ENCODE measurements around the gene MLLT1. TPM values are rescaled to one million over a fixed set of nuclear protein-coding genes. Genes with fewer than 3 reads are reported as not detected.

MLLT1 gene
- polyA plus RNA-seq, 1 experiment = 12.3 TPM

DNA sequence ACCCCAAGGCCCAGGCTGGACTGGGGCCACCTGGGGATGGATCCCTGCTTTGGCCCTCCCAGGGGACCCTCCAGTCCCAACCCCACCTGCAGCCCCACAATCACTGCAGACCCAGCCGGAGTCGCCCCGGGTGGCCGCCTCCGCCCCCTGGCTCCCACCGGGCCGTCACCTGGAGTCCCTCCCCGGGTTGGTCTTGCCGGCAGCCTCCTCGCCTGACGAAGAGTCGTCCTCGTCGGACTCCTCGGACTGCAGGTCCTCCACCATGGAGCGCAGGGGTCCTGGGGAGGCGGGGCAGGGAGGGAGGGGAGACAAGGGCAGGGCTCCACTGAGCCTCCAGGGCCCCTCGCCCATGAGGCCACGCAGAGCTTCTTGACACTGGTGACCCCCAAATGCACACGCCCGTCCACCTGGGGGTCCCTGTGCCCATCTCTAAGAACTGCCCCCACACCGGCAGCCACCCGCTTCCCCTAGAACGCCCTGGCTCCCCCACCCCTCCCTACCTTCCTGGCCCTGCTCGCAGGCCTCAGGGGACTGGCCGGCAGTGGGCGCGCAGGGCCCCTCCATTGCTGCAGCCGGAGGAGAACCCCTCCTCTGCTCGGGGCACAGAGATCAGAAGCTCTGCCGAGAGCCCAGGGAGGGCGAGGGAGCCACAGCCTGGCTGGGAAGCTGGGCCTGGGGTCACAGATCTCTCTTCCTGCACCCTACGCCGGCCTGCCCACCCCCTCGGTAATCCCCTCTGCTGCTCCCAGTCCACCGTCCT is 63.4 kb downstream of the MLLT1 start:
- Histone ChIP-seq H3K27me3 (ENCODE audit: control insufficient read depth, insufficient read depth, low read length) (no peaks in the 10 kb centered on the region), H3K4me3 (ENCODE audit: low read depth, low read length) (no peak overlapping the region), H3K27ac (ENCODE audit: low read depth, low read length) (no peak overlapping the region), H3K9me3 (ENCODE audit: control insufficient read depth, insufficient read depth, low read length) (no peaks in the 10 kb centered on the region; the same call in 1 of the 2 replicates)
- CTCF ChIA-PET = interaction anchor here (0.5 kb wide), 1 partner anchor 495 kb away, joined by 4 read pairs; no protein-coding TSS in a partner anchor
- TF ChIP-seq, protein P1, sequence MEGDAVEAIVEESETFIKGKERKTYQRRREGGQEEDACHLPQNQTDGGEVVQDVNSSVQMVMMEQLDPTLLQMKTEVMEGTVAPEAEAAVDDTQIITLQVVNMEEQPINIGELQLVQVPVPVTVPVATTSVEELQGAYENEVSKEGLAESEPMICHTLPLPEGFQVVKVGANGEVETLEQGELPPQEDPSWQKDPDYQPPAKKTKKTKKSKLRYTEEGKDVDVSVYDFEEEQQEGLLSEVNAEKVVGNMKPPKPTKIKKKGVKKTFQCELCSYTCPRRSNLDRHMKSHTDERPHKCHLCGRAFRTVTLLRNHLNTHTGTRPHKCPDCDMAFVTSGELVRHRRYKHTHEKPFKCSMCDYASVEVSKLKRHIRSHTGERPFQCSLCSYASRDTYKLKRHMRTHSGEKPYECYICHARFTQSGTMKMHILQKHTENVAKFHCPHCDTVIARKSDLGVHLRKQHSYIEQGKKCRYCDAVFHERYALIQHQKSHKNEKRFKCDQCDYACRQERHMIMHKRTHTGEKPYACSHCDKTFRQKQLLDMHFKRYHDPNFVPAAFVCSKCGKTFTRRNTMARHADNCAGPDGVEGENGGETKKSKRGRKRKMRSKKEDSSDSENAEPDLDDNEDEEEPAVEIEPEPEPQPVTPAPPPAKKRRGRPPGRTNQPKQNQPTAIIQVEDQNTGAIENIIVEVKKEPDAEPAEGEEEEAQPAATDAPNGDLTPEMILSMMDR (IDR thresholded peaks at IDR 0.05; ENCODE audit: low read depth, low read length) = no peak
- POLR2A ChIA-PET = no interaction called here
- no peak for DNase-seq (ENCODE audit: low read depth, low spot score)

DNA sequence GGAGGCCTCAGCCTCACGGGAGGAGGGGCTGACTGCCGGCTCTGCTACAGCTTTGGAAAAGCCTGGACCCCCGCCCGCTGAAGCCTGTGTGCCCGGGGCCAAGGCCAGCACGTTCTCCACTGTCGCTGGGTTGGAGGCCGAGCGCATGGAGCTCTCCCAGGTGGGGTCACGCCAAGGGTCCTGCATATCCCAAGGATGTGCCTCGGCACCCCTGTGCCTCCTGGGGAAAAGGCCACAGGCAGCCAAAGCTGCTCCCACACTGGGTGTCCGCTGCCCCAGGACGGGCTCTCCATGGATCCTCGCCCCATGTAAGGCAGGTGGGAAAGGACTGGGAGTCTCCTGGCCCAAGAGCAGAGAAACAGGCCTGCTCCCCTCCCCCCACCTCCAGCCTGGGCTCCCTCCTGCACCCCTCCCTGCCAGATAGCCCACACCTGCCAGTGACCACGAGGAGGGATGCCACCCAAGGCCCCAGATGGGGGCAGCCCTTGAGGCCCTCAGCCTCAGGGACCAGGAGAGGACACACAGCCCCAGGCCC is 64.0 kb downstream of the MLLT1 start:
- TF ChIP-seq, protein P1 (IDR thresholded peaks at IDR 0.05; ENCODE audit: low read depth, low read length) = no peak
- Histone ChIP-seq H3K9me3 (ENCODE audit: control insufficient read depth, insufficient read depth, low read length) (no peaks in the 10 kb centered on the region; the same call in 1 of the 2 replicates), H3K4me3 (ENCODE audit: low read depth, low read length) (no peak overlapping the region), H3K27me3 (ENCODE audit: control insufficient read depth, insufficient read depth, low read length) (no peaks in the 10 kb centered on the region), H3K27ac (ENCODE audit: low read depth, low read length) (no peak overlapping the region)
- CTCF ChIA-PET = interaction anchor here (0.5 kb wide), 1 partner anchor 495 kb away, joined by 4 read pairs; no protein-coding TSS in a partner anchor
- POLR2A ChIA-PET = no interaction called here
- DNase-seq (ENCODE audit: low read depth, low spot score) = no peak

DNA sequence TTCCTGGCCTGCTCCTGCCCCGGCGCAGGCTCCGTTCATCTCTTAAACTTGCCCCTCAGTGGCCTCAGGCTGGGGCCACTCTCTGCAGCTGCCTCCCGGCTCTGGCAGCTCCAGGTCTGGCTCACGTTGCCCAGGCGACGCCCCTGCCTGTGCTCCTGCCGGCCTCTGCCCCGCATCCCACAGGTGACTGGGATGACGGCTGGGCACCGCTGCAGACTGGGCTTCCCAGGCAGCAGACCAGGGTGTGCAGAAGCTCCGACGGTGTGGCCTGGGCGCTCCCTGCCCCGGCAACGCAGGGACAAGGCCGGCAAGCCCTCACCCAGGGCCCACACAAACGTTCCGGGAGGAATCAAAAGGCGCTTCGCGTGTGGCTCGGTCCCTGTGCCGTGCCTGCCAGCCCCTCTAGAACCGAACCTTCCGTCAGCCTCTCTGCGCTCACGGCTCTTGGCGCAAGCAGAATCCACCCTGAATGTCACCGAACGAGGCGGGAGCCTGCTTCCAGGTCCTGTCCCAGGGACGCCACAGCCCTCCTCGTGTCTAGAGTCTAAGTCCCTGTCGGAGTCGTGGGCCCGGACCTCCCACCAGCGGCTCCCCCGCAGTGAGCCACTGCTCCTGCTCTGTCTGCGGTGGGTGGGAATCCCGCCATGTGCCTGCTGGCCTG is 64.8 kb downstream of the MLLT1 start:
- no peaks in the 10 kb centered on the region; the same call in 1 of the 2 replicates for H3K9me3 ChIP-seq (ENCODE audit: control insufficient read depth, insufficient read depth, low read length)
- H3K27me3 ChIP-seq (ENCODE audit: control insufficient read depth, insufficient read depth, low read length) = no peaks in the 10 kb centered on the region
- TF ChIP-seq, protein P1 (IDR thresholded peaks at IDR 0.05; ENCODE audit: low read depth, low read length) = no peak
- ChIA-PET POLR2A (no interaction called here), CTCF (no interaction called here)
- no peak overlapping the region for H3K27ac ChIP-seq (ENCODE audit: low read depth, low read length)
- no peak overlapping the region for H3K4me3 ChIP-seq (ENCODE audit: low read depth, low read length)
- DNase-seq (ENCODE audit: low read depth, low spot score) = no peak

DNA sequence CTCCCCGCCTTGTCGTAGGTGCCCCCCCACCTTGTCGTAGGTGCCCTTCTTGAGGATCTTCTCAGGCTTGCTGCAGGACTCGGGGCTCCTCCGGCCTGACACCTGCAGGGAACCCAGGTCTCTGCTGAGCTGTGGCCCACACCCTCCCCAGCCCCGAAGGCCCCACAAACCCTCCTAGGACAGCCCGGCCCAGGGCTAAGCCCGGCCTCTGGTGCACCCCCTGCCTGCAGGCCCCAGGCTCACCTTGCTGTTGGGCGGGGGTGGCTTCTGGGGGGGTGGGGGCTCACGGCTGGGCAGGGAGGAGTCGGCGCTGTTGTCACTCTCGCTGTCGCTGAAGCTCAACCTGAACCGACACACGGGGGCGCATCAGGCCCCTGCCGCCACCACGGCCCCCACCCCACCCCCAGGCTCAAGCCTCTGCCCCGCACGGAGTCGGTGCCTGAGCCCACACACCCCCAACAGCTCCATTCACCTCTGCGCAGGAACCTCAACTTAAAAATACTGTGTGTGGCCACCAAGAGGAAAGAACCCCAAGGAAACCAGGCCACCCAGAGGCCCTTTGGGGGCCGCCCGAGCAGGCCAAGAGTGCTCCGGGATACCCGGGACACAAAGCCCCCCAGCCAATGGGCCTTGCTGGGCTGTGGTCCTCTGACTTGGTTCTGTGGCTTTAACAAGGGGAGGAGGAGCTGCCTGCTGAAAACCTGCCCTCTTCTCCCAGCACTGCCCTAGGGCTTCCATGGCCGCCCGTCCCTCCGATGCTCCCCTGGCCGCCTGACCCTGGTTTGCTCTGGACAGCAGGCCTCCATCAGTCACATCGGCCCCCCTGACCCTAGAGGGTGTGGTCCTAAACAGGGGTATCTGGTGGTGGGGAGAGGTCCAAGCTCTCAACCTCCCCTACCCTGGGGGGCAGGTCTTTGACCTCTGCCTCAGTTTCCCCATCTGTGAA is 65.8 kb downstream of the MLLT1 start:
- Histone ChIP-seq H3K27me3 (ENCODE audit: control insufficient read depth, insufficient read depth, low read length) (no peaks in the 10 kb centered on the region), H3K4me3 (ENCODE audit: low read depth, low read length) (no peak overlapping the region), H3K9me3 (ENCODE audit: control insufficient read depth, insufficient read depth, low read length) (no peaks in the 10 kb centered on the region; the same call in 1 of the 2 replicates), H3K27ac (ENCODE audit: low read depth, low read length) (no peak overlapping the region)
- ChIA-PET CTCF (no interaction called here), POLR2A (interaction anchor here (0.6 kb wide), 1 partner anchor 17 kb away, joined by 3 read pairs; no protein-coding TSS in a partner anchor)
- TF ChIP-seq, protein P1 (IDR thresholded peaks at IDR 0.05; ENCODE audit: low read depth, low read length) = no peak
- DNase-seq (ENCODE audit: low read depth, low spot score) = no peak

All from AG04450 (cell line).